ENCODE results near the gene PLA2G4B.

DNA sequence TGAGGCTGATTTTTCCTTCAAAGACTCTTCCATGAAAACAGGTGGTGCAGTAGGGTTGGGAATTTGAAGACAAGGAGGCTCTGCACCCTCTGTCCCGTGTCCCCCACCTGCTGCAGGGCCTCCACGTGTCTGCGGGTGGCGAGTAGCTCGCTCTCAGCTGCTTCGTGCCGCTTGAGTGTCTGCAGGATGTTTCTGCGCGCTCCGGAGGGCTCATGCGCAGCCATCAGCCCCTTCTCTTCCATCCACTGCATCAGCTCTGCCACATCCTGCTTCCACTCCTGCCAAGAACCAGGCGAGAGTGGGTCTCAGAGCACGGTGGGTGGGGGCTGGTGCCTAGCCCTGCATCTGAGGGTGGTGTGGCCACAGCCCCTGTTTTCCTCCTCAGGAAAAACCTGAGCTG is 37.4 kb downstream of the PLA2G4B start:
- TF ChIP-seq, protein P1, sequence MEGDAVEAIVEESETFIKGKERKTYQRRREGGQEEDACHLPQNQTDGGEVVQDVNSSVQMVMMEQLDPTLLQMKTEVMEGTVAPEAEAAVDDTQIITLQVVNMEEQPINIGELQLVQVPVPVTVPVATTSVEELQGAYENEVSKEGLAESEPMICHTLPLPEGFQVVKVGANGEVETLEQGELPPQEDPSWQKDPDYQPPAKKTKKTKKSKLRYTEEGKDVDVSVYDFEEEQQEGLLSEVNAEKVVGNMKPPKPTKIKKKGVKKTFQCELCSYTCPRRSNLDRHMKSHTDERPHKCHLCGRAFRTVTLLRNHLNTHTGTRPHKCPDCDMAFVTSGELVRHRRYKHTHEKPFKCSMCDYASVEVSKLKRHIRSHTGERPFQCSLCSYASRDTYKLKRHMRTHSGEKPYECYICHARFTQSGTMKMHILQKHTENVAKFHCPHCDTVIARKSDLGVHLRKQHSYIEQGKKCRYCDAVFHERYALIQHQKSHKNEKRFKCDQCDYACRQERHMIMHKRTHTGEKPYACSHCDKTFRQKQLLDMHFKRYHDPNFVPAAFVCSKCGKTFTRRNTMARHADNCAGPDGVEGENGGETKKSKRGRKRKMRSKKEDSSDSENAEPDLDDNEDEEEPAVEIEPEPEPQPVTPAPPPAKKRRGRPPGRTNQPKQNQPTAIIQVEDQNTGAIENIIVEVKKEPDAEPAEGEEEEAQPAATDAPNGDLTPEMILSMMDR (IDR thresholded peaks at IDR 0.05): no peak
- TF ChIP-seq, protein P2, sequence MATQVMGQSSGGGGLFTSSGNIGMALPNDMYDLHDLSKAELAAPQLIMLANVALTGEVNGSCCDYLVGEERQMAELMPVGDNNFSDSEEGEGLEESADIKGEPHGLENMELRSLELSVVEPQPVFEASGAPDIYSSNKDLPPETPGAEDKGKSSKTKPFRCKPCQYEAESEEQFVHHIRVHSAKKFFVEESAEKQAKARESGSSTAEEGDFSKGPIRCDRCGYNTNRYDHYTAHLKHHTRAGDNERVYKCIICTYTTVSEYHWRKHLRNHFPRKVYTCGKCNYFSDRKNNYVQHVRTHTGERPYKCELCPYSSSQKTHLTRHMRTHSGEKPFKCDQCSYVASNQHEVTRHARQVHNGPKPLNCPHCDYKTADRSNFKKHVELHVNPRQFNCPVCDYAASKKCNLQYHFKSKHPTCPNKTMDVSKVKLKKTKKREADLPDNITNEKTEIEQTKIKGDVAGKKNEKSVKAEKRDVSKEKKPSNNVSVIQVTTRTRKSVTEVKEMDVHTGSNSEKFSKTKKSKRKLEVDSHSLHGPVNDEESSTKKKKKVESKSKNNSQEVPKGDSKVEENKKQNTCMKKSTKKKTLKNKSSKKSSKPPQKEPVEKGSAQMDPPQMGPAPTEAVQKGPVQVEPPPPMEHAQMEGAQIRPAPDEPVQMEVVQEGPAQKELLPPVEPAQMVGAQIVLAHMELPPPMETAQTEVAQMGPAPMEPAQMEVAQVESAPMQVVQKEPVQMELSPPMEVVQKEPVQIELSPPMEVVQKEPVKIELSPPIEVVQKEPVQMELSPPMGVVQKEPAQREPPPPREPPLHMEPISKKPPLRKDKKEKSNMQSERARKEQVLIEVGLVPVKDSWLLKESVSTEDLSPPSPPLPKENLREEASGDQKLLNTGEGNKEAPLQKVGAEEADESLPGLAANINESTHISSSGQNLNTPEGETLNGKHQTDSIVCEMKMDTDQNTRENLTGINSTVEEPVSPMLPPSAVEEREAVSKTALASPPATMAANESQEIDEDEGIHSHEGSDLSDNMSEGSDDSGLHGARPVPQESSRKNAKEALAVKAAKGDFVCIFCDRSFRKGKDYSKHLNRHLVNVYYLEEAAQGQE (IDR thresholded peaks at IDR 0.05; ENCODE audit: insufficient read depth in 1 of 2, low read depth in 2 of 2, low read length in 1 of 2): no peak
- no peak for TF ChIP-seq POLR2AphosphoS5 (IDR thresholded peaks at IDR 0.05; ENCODE audit: low read depth, low read length)
